CD4-positive, alpha-beta T cell (primary cell): Measurements from ENCODE around the gene TFAP2C. TPM values are rescaled to one million over a fixed set of nuclear protein-coding genes. Genes with fewer than 3 reads are reported as not detected.

Source experiments
- ATAC-seq: fragments of 200-7000 bp; cut with Tn5 transposase; one replicate; pipeline ENCODE4 v1.10.0; 2022; ENCODE audit warnings: mild to moderate bottlenecking; ENCODE audit not compliant: poor library complexity
- CTCF ChIA-PET: fragments of 350-600 bp; sonication (Branson Sonifier 250); formaldehyde crosslinking; loops from one replicate; lab custom pipeline; 2021; ENCODE audit warnings: antibody characterized with exemption, inconsistent platforms; lab: Charles Lee
- POLR2A ChIA-PET: fragments of 350-600 bp; sonication (Branson Sonifier 250); formaldehyde crosslinking; loops from one replicate; lab custom pipeline; 2021; ENCODE audit warnings: antibody characterized with exemption, inconsistent platforms; lab: Charles Lee
- DNase-seq, 14 experiments: peaks; one replicate each; pipeline ENCODE4 v3.0.0-alpha.2; 2013 to 2020; ENCODE audit warnings: mixed read lengths in 2 of 14
- H3K27ac ChIP-seq, 2 donors: one replicate each; pipeline versions ENCODE4 v1.5.1 to v1.7.0; 2013; ENCODE audit warnings: low read length in 2 of 2, low read depth in 1 of 2, mild to moderate bottlenecking in 1 of 2
- H3K27me3 ChIP-seq, 2 experiments: 1 replicate in 1 of 2; 2 replicates in 1 of 2; pipeline versions ENCODE4 v1.6.1 to v1.7.0; 2013; ENCODE audit warnings: low read length in 2 of 2, control low read depth in 1 of 2, mild to moderate bottlenecking in 1 of 2, moderate library complexity in 1 of 2; ENCODE audit not compliant: insufficient read depth in 2 of 2, control insufficient read depth in 1 of 2
- H3K36me3 ChIP-seq: one replicate; pipeline ENCODE4 v1.6.1; 2013; ENCODE audit warnings: low read length, control low read depth; ENCODE audit not compliant: insufficient read depth
- H3K4me1 ChIP-seq: one replicate; pipeline ENCODE4 v1.6.1; 2013; ENCODE audit warnings: low read length, control low read depth; ENCODE audit not compliant: insufficient read depth
- H3K4me3 ChIP-seq: one replicate; pipeline ENCODE4 v1.5.1; 2013; ENCODE audit warnings: mild to moderate bottlenecking, low read length, moderate library complexity
- H3K9me3 ChIP-seq, 2 experiments: 1 replicate in 1 of 2; 2 replicates in 1 of 2; pipeline versions ENCODE4 v1.6.1 to v1.7.0; 2013; ENCODE audit warnings: low read length in 2 of 2, mild to moderate bottlenecking in 2 of 2, control low read depth in 1 of 2, moderate library complexity in 1 of 2; ENCODE audit not compliant: control insufficient read depth in 1 of 2, insufficient read depth in 1 of 2
- H3K27ac Mint-ChIP-seq: one replicate; pipeline ENCODE4 v1.8.0; 2020; ENCODE audit warnings: mixed read lengths
- H3K27me3 Mint-ChIP-seq: one replicate; pipeline ENCODE4 v1.8.0; 2021; ENCODE audit warnings: mixed read lengths
- H3K36me3 Mint-ChIP-seq: one replicate; pipeline ENCODE4 v1.8.0; 2021; ENCODE audit warnings: low read depth, mixed read lengths
- H3K4me1 Mint-ChIP-seq: one replicate; pipeline ENCODE4 v1.8.0; 2021; ENCODE audit warnings: low read depth, mixed read lengths
- H3K4me3 Mint-ChIP-seq: one replicate; pipeline ENCODE4 v1.8.0; 2020; ENCODE audit warnings: mild to moderate bottlenecking, mixed read lengths
- H3K9me3 Mint-ChIP-seq: one replicate; pipeline ENCODE4 v1.8.0; 2020; ENCODE audit warnings: mixed read lengths
- CTCF ChIP-seq: fragments of 200-600 bp; IDR thresholded peaks from one replicate; pipeline ENCODE4 v1.8.0; 2022; ENCODE audit warnings: antibody characterized with exemption, mild to moderate bottlenecking
- intact Hi-C, 2 experiments: fragments of 100-400 bp; cut with DNase I in 1 of 2; cut with micrococcal nuclease in 1 of 2; formaldehyde crosslinking; loops; one replicate each; pipeline versions ENCODE4 v1.15.1 to v1.9.0; 2023 to 2025; cut with DNase I, micrococcal nuclease
- total RNA-seq, 174 experiments: library from RNA in 2 of 174; stranded (reverse) in 2 of 174; gene quantifications; one replicate each; pipeline ENCODE4 v1.2.3 and lab custom pipeline; 2021 to 2026

Gene TFAP2C
- total RNA-seq, 2 experiments from 2014 or later: not detected

- intact Hi-C loops: no loop called here
- peaks cover 0 to 3% of the 10 kb centered on the region in 2 experiments for H3K27me3 ChIP-seq
- H3K4me1 ChIP-seq: no peaks in the 10 kb centered on the region
- no peaks in the 10 kb centered on the region for H3K36me3 ChIP-seq
- TF ChIP-seq CTCF: no peak
- no peak overlapping the region for H3K27ac Mint-ChIP-seq
- no peaks in the 10 kb centered on the region for H3K9me3 Mint-ChIP-seq
- CTCF ChIA-PET: no interaction called here
- H3K4me3 ChIP-seq: no peak overlapping the region
- ATAC-seq: no peak
- no peaks in the 10 kb centered on the region for H3K4me1 Mint-ChIP-seq
- H3K9me3 ChIP-seq: peaks cover 0 to 5% of the 10 kb centered on the region in 2 experiments
- peaks cover 25% of the 10 kb centered on the region for H3K27me3 Mint-ChIP-seq
- no peaks in the 10 kb centered on the region for H3K36me3 Mint-ChIP-seq
- no peak for DNase-seq
- POLR2A ChIA-PET: no interaction called here
- H3K4me3 Mint-ChIP-seq: no peak overlapping the region
- H3K27ac ChIP-seq: no peak overlapping the region
Measured at GRCh38 chr20:56683077-56683865, 54.2 kb downstream of the TFAP2C start.

GRCh38 chr20:56685879-56686278, 56.8 kb downstream of the TFAP2C start:
- H3K27me3 Mint-ChIP-seq: peaks cover 25% of the 10 kb centered on the region
- no peak overlapping the region for H3K27ac Mint-ChIP-seq
- Histone ChIP-seq H3K4me1 (no peaks in the 10 kb centered on the region), H3K9me3 (peaks cover 0 to 10% of the 10 kb centered on the region in 2 experiments), H3K27ac (no peak overlapping the region), H3K36me3 (no peaks in the 10 kb centered on the region), H3K4me3 (no peak overlapping the region), H3K27me3 (peaks cover 0 to 9% of the 10 kb centered on the region in 2 experiments)
- no peak for DNase-seq
- no peaks in the 10 kb centered on the region for H3K4me1 Mint-ChIP-seq
- CTCF ChIA-PET: no interaction called here
- intact Hi-C loops: no loop called here
- no peaks in the 10 kb centered on the region for H3K36me3 Mint-ChIP-seq
- H3K9me3 Mint-ChIP-seq: no peaks in the 10 kb centered on the region
- ATAC-seq: no peak
- POLR2A ChIA-PET: no interaction called here
- H3K4me3 Mint-ChIP-seq: no peak overlapping the region
- no peak for TF ChIP-seq CTCF

GRCh38 chr20:56687061-56687460, 58.0 kb downstream of the TFAP2C start:
- DNase-seq (no peak), ATAC-seq (no peak)
- CTCF ChIA-PET: no interaction called here
- H3K9me3 ChIP-seq: peaks cover 0 to 11% of the 10 kb centered on the region in 2 experiments
- Mint-ChIP-seq H3K4me3 (no peak overlapping the region), H3K4me1 (no peaks in the 10 kb centered on the region), H3K9me3 (no peaks in the 10 kb centered on the region), H3K27me3 (peaks cover 25% of the 10 kb centered on the region), H3K27ac (no peak overlapping the region), H3K36me3 (no peaks in the 10 kb centered on the region)
- no peak overlapping the region for H3K4me3 ChIP-seq
- no peaks in the 10 kb centered on the region for H3K4me1 ChIP-seq
- H3K27ac ChIP-seq: no peak overlapping the region
- no peaks in the 10 kb centered on the region for H3K36me3 ChIP-seq
- POLR2A ChIA-PET: no interaction called here
- no peak for TF ChIP-seq CTCF
- peaks cover 2 to 9% of the 10 kb centered on the region in 2 experiments for H3K27me3 ChIP-seq
- intact Hi-C loops: no loop called here
